Progenitor cell of endocrine pancreas (in vitro differentiated cells): ENCODE results near the gene FRAT1. TPM values are rescaled to one million over a fixed set of nuclear protein-coding genes. Genes with fewer than 3 reads are reported as not detected.

Source experiments
- DNase-seq: peaks from one replicate; pipeline ENCODE4 v3.0.0; 2021; ENCODE audit warnings: low spot score; ENCODE audit not compliant: unreplicated experiment
- H3K27ac Mint-ChIP-seq: 2 replicates; pipeline ENCODE4 v1.8.0; 2021; ENCODE audit warnings: mild to moderate bottlenecking, moderate library complexity, mixed read lengths
- H3K27me3 Mint-ChIP-seq: 2 replicates; pipeline ENCODE4 v1.8.0; 2021; ENCODE audit warnings: mixed read lengths
- H3K36me3 Mint-ChIP-seq: 2 replicates; pipeline ENCODE4 v1.8.0; 2022; ENCODE audit warnings: mixed read lengths; ENCODE audit not compliant: insufficient read depth
- H3K4me1 Mint-ChIP-seq: 2 replicates; pipeline ENCODE4 v1.8.0; 2021; ENCODE audit warnings: low read depth, mixed read lengths
- H3K4me3 Mint-ChIP-seq: 2 replicates; pipeline ENCODE4 v1.8.0; 2021; ENCODE audit warnings: low read depth, mild to moderate bottlenecking, moderate library complexity, mixed read lengths
- H3K9me3 Mint-ChIP-seq: 2 replicates; pipeline ENCODE4 v1.8.0; 2021; ENCODE audit warnings: low read depth, mixed read lengths
- CTCF ChIP-seq: fragments of 200-600 bp; sonication (generic); IDR thresholded peaks from one replicate; pipeline ENCODE4 v1.5.0; 2021; ENCODE audit warnings: antibody characterized with exemption, mild to moderate bottlenecking; ENCODE audit not compliant: unreplicated experiment
- total RNA-seq: library from RNA; stranded (reverse); gene quantifications from 2 replicates; pipeline ENCODE4 v1.2.1, GENCODE V29; 2021

Gene FRAT1
- total RNA-seq, 1 donor from 2014 or later: 15.7 TPM

GRCh38 chr10:97302088-97302791, 16.8 kb upstream of the FRAT1 start:
- Mint-ChIP-seq H3K36me3 (no peaks in the 10 kb centered on the region), H3K27ac (no peak overlapping the region), H3K4me3 (no peak overlapping the region), H3K4me1 (peaks cover 10% of the 10 kb centered on the region), H3K9me3 (no peaks in the 10 kb centered on the region), H3K27me3 (no peaks in the 10 kb centered on the region)
- no peak for DNase-seq
- no peak for TF ChIP-seq CTCF

GRCh38 chr10:97307441-97307840, 11.6 kb upstream of the FRAT1 start:
- DNase-seq: no peak
- H3K4me3 Mint-ChIP-seq: no peak overlapping the region
- TF ChIP-seq CTCF: no peak
- no peaks in the 10 kb centered on the region for H3K9me3 Mint-ChIP-seq
- peaks cover 5% of the 10 kb centered on the region for H3K27me3 Mint-ChIP-seq
- no peaks in the 10 kb centered on the region for H3K36me3 Mint-ChIP-seq
- H3K4me1 Mint-ChIP-seq: peaks cover 4% of the 10 kb centered on the region
- H3K27ac Mint-ChIP-seq: no peak overlapping the region

GRCh38 chr10:97307866-97308780, 10.9 kb upstream of the FRAT1 start:
- H3K4me1 Mint-ChIP-seq: peaks cover 4% of the 10 kb centered on the region
- TF ChIP-seq CTCF: no peak
- H3K36me3 Mint-ChIP-seq: no peaks in the 10 kb centered on the region
- peaks cover 5% of the 10 kb centered on the region for H3K27me3 Mint-ChIP-seq
- no peaks in the 10 kb centered on the region for H3K9me3 Mint-ChIP-seq
- no peak overlapping the region for H3K4me3 Mint-ChIP-seq
- no peak for DNase-seq
- H3K27ac Mint-ChIP-seq: no peak overlapping the region

GRCh38 chr10:97311111-97311626, 7.9 kb upstream of the FRAT1 start:
- Mint-ChIP-seq H3K4me3 (no peak overlapping the region), H3K27ac (no peak overlapping the region), H3K4me1 (peaks cover 4% of the 10 kb centered on the region), H3K36me3 (no peaks in the 10 kb centered on the region), H3K9me3 (no peaks in the 10 kb centered on the region), H3K27me3 (peaks cover 5% of the 10 kb centered on the region)
- DNase-seq: no peak
- no peak for TF ChIP-seq CTCF

GRCh38 chr10:97312897-97313296, 6.2 kb upstream of the FRAT1 start:
- no peaks in the 10 kb centered on the region for H3K36me3 Mint-ChIP-seq
- H3K4me1 Mint-ChIP-seq: no peaks in the 10 kb centered on the region
- no peak for DNase-seq
- no peak for TF ChIP-seq CTCF
- no peaks in the 10 kb centered on the region for H3K9me3 Mint-ChIP-seq
- H3K27me3 Mint-ChIP-seq: no peaks in the 10 kb centered on the region
- H3K27ac Mint-ChIP-seq: no peak overlapping the region
- H3K4me3 Mint-ChIP-seq: no peak overlapping the region
